ENCODE results near the gene ECEL1. TPM values are rescaled to one million over a fixed set of nuclear protein-coding genes. Genes with fewer than 3 reads are reported as not detected.
"Not testable (repeated sequence)": the region's sequence is repeated elsewhere in the genome, so short reads cannot be mapped to it uniquely, and the experiment has no call there.

Gene ECEL1
- total and polyA plus RNA-seq, 5 donors from 2014 or later: not detected

- no peaks in the 10 kb centered on the region for H3K36me3 ChIP-seq (ENCODE audit: control insufficient read depth, insufficient read depth, low read length)
- no peaks in the 10 kb centered on the region for H3K4me1 ChIP-seq (ENCODE audit: control insufficient read depth, insufficient read depth, low read length, poor library complexity, severe bottlenecking)
- ATAC-seq (ENCODE audit: low read depth in 2 of 2): no peak
- H3K4me3 ChIP-seq (ENCODE audit: low read depth, low read length): no peak overlapping the region
- no peak for DNase-seq
- Mint-ChIP-seq H3K27ac (no peak overlapping the region), H3K27me3 (peaks cover 4% of the 10 kb centered on the region), H3K36me3 (no peaks in the 10 kb centered on the region), H3K9me3 (peaks cover 0 to 1% (median 0%) of the 10 kb centered on the region in 7 donors), H3K4me3 (no peak overlapping the region), H3K4me1 (no peaks in the 10 kb centered on the region)
- H3K27me3 ChIP-seq (ENCODE audit: control insufficient read depth, insufficient read depth, low read length): no peaks in the 10 kb centered on the region
- H3K27ac ChIP-seq (ENCODE audit: insufficient read depth, low read length, poor library complexity, severe bottlenecking): no peak overlapping the region
- H3K9me3 ChIP-seq (ENCODE audit: control insufficient read depth in 2 of 2, low read length in 2 of 2): no peaks in the 10 kb centered on the region
Observed at GRCh38 chr2:232447091-232447620, 40.5 kb downstream of the ECEL1 start.

- H3K27ac Mint-ChIP-seq; H3K27ac ChIP-seq (ENCODE audit: insufficient read depth, low read length, poor library complexity, severe bottlenecking); H3K27me3 ChIP-seq (ENCODE audit: control insufficient read depth, insufficient read depth, low read length); H3K4me1 ChIP-seq (ENCODE audit: control insufficient read depth, insufficient read depth, low read length, poor library complexity, severe bottlenecking); H3K36me3 Mint-ChIP-seq; H3K4me3 ChIP-seq (ENCODE audit: low read depth, low read length); H3K4me3 Mint-ChIP-seq; H3K9me3 ChIP-seq (ENCODE audit: control insufficient read depth in 2 of 2, low read length in 2 of 2); DNase-seq; H3K36me3 ChIP-seq (ENCODE audit: control insufficient read depth, insufficient read depth, low read length); H3K9me3 Mint-ChIP-seq; H3K27me3 Mint-ChIP-seq; H3K4me1 Mint-ChIP-seq: not testable (repeated sequence)
- ATAC-seq (ENCODE audit: low read depth in 2 of 2): peak in 1 of 2 donors; percentile 41
Observed at GRCh38 chr2:232446266-232446777, 41.3 kb downstream of the ECEL1 start.

- not testable (repeated sequence) for H3K4me1 Mint-ChIP-seq; DNase-seq; H3K27ac Mint-ChIP-seq; H3K4me1 ChIP-seq (ENCODE audit: control insufficient read depth, insufficient read depth, low read length, poor library complexity, severe bottlenecking); H3K27ac ChIP-seq (ENCODE audit: insufficient read depth, low read length, poor library complexity, severe bottlenecking); ATAC-seq (ENCODE audit: low read depth in 2 of 2); H3K27me3 Mint-ChIP-seq; H3K4me3 ChIP-seq (ENCODE audit: low read depth, low read length); H3K9me3 ChIP-seq (ENCODE audit: control insufficient read depth in 2 of 2, low read length in 2 of 2); H3K36me3 ChIP-seq (ENCODE audit: control insufficient read depth, insufficient read depth, low read length); H3K27me3 ChIP-seq (ENCODE audit: control insufficient read depth, insufficient read depth, low read length); H3K36me3 Mint-ChIP-seq; H3K4me3 Mint-ChIP-seq; H3K9me3 Mint-ChIP-seq
Observed at GRCh38 chr2:232445149-232445885, 42.3 kb downstream of the ECEL1 start.

GRCh38 chr2:232444409-232445148, 43.1 kb downstream of the ECEL1 start:
- peak; percentile 33 to 55 for ATAC-seq (ENCODE audit: low read depth in 2 of 2)
- DNase-seq: peak; percentile 25 to 74 (median 38)
- Mint-ChIP-seq H3K36me3 (no peaks in the 10 kb centered on the region), H3K4me1 (peaks cover 0 to 11% (median 0%) of the 10 kb centered on the region in 4 donors), H3K4me3 (no peak overlapping the region), H3K27me3 (no peaks in the 10 kb centered on the region), H3K27ac (no peak overlapping the region), H3K9me3 (peaks cover 0 to 1% (median 0%) of the 10 kb centered on the region in 7 donors)
- H3K4me1 ChIP-seq (ENCODE audit: control insufficient read depth, insufficient read depth, low read length, poor library complexity, severe bottlenecking): no peaks in the 10 kb centered on the region
- H3K4me3 ChIP-seq (ENCODE audit: low read depth, low read length): no peak overlapping the region
- no peaks in the 10 kb centered on the region for H3K36me3 ChIP-seq (ENCODE audit: control insufficient read depth, insufficient read depth, low read length)
- H3K27ac ChIP-seq (ENCODE audit: insufficient read depth, low read length, poor library complexity, severe bottlenecking): no peak overlapping the region
- H3K9me3 ChIP-seq (ENCODE audit: control insufficient read depth in 2 of 2, low read length in 2 of 2): no peaks in the 10 kb centered on the region
- no peaks in the 10 kb centered on the region for H3K27me3 ChIP-seq (ENCODE audit: control insufficient read depth, insufficient read depth, low read length)

GRCh38 chr2:232443669-232444408, 43.8 kb downstream of the ECEL1 start:
- ATAC-seq (ENCODE audit: low read depth in 2 of 2); DNase-seq; H3K27me3 Mint-ChIP-seq; H3K27ac Mint-ChIP-seq; H3K9me3 ChIP-seq (ENCODE audit: control insufficient read depth in 2 of 2, low read length in 2 of 2); H3K27me3 ChIP-seq (ENCODE audit: control insufficient read depth, insufficient read depth, low read length); H3K9me3 Mint-ChIP-seq; H3K36me3 Mint-ChIP-seq; H3K4me1 ChIP-seq (ENCODE audit: control insufficient read depth, insufficient read depth, low read length, poor library complexity, severe bottlenecking); H3K27ac ChIP-seq (ENCODE audit: insufficient read depth, low read length, poor library complexity, severe bottlenecking); H3K36me3 ChIP-seq (ENCODE audit: control insufficient read depth, insufficient read depth, low read length); H3K4me3 ChIP-seq (ENCODE audit: low read depth, low read length); H3K4me3 Mint-ChIP-seq: not testable (repeated sequence)
- peaks cover 0 to 11% (median 0%) of the 10 kb centered on the region in 4 donors for H3K4me1 Mint-ChIP-seq

GRCh38 chr2:232443047-232443446, 44.6 kb downstream of the ECEL1 start:
- H3K4me3 Mint-ChIP-seq; H3K36me3 Mint-ChIP-seq; H3K27ac Mint-ChIP-seq; H3K9me3 ChIP-seq (ENCODE audit: control insufficient read depth in 2 of 2, low read length in 2 of 2); H3K27me3 ChIP-seq (ENCODE audit: control insufficient read depth, insufficient read depth, low read length); H3K4me1 ChIP-seq (ENCODE audit: control insufficient read depth, insufficient read depth, low read length, poor library complexity, severe bottlenecking); H3K27ac ChIP-seq (ENCODE audit: insufficient read depth, low read length, poor library complexity, severe bottlenecking); DNase-seq; ATAC-seq (ENCODE audit: low read depth in 2 of 2); H3K4me3 ChIP-seq (ENCODE audit: low read depth, low read length); H3K27me3 Mint-ChIP-seq; H3K36me3 ChIP-seq (ENCODE audit: control insufficient read depth, insufficient read depth, low read length); H3K9me3 Mint-ChIP-seq: not testable (repeated sequence)
- H3K4me1 Mint-ChIP-seq: peaks cover 0 to 11% (median 0%) of the 10 kb centered on the region in 4 donors

- not testable (repeated sequence) for H3K9me3 ChIP-seq (ENCODE audit: control insufficient read depth in 2 of 2, low read length in 2 of 2); ATAC-seq (ENCODE audit: low read depth in 2 of 2); H3K27ac Mint-ChIP-seq; H3K27ac ChIP-seq (ENCODE audit: insufficient read depth, low read length, poor library complexity, severe bottlenecking); H3K4me3 ChIP-seq (ENCODE audit: low read depth, low read length); H3K9me3 Mint-ChIP-seq; H3K36me3 Mint-ChIP-seq; H3K36me3 ChIP-seq (ENCODE audit: control insufficient read depth, insufficient read depth, low read length); H3K27me3 ChIP-seq (ENCODE audit: control insufficient read depth, insufficient read depth, low read length); H3K27me3 Mint-ChIP-seq; DNase-seq; H3K4me1 ChIP-seq (ENCODE audit: control insufficient read depth, insufficient read depth, low read length, poor library complexity, severe bottlenecking); H3K4me3 Mint-ChIP-seq
- peaks cover 0 to 11% (median 0%) of the 10 kb centered on the region in 4 donors for H3K4me1 Mint-ChIP-seq
Observed at GRCh38 chr2:232442431-232442830, 45.2 kb downstream of the ECEL1 start.

Measured in CD4-positive, CD25-positive, alpha-beta regulatory T cell (primary cell).